Epithelial cell of esophagus (primary cell): ENCODE results near the gene CDH22.

Source experiments
- DNase-seq: peaks from one replicate; pipeline ENCODE4 v3.0.0; 2010; ENCODE audit warnings: low read depth
- H3K4me3 ChIP-seq: 2 replicates; pipeline ENCODE4 v1.5.1; 2011; ENCODE audit warnings: mild to moderate bottlenecking, low read length, control low read depth
- TF ChIP-seq, protein P1 (sequence below): IDR thresholded peaks from 2 replicates; pipeline ENCODE4 v1.5.1; 2011; ENCODE audit warnings: low read depth, mild to moderate bottlenecking, low read length, control low read depth, inconsistent platforms; ENCODE audit not compliant: insufficient read depth; ENCODE audit errors: missing control alignments

Gene CDH22

GRCh38 chr20:46168438-46168837 is 139.9 kb downstream of the CDH22 start:
- H3K4me3 ChIP-seq, result no peak overlapping the region
- TF ChIP-seq, protein P1, sequence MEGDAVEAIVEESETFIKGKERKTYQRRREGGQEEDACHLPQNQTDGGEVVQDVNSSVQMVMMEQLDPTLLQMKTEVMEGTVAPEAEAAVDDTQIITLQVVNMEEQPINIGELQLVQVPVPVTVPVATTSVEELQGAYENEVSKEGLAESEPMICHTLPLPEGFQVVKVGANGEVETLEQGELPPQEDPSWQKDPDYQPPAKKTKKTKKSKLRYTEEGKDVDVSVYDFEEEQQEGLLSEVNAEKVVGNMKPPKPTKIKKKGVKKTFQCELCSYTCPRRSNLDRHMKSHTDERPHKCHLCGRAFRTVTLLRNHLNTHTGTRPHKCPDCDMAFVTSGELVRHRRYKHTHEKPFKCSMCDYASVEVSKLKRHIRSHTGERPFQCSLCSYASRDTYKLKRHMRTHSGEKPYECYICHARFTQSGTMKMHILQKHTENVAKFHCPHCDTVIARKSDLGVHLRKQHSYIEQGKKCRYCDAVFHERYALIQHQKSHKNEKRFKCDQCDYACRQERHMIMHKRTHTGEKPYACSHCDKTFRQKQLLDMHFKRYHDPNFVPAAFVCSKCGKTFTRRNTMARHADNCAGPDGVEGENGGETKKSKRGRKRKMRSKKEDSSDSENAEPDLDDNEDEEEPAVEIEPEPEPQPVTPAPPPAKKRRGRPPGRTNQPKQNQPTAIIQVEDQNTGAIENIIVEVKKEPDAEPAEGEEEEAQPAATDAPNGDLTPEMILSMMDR, result no peak
- DNase-seq, result no peak

GRCh38 chr20:46167080-46167479 is 141.2 kb downstream of the CDH22 start:
- DNase-seq, result no peak
- H3K4me3 ChIP-seq, result no peak overlapping the region
- TF ChIP-seq, protein P1, result no peak

GRCh38 chr20:46164254-46164653 is 144.0 kb downstream of the CDH22 start:
- no peak for DNase-seq
- TF ChIP-seq, protein P1, result no peak
- H3K4me3 ChIP-seq, result no peak overlapping the region

GRCh38 chr20:46161921-46162320 is 146.4 kb downstream of the CDH22 start:
- TF ChIP-seq, protein P1, result no peak
- H3K4me3 ChIP-seq, result no peak overlapping the region
- no peak for DNase-seq

DNA sequence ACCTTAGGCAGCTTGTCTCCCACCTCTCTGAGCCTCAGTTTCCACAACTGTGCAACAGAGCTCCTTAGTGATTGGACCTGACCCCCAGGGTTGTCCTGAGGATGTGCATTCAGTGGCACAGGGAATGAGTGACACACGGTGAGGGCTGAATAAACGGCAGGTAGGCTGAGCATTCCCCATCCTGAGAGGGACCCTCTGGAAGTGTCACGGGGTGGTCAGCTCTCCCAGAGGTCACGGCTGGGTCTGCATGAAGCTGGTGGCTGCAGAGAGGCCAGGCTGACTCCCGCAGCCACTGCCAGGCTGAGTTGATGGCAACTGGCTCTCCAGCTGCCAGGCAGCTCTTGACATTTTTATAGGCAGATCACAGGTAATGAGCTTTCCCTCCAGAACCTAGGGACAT is 147.6 kb downstream of the CDH22 start:
- H3K4me3 ChIP-seq, result no peak overlapping the region
- DNase-seq, result no peak
- TF ChIP-seq, protein P1, result no peak

DNA sequence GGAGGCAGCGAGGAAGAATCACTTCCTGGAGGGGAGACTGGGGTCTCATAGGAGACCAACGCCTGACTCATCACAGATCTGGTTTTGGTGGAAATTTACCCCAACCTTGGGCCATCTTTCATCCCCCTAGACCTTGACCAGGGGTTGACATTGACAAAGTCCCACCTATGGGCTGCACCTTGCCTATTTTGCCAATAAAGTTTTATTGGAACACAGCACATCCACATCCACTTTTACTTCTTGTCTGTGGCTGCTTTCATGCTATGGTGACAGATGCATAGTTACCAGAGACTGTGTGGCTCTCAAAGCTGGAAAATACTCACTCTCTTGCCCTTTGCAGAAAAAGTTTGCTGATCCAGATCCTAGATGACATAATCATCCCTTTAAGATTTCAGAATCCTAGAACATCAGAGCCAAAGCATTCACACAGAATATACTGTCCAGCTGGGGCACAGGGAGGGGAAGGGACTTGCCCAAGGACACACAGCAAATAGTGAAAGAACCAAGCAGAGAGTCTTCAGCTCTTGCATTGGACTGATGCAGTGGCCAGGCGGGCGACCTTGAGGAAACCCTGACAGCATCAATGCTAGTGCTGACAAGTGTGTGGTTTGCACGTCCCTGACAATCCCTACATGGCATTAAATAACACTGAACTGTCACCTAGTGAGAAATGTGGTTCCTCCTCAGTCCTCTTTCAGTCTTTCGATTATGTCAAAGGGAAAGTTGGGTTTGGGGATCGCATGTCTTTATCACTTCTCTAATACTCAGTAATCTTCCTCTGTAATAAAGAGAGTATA is 149.0 kb downstream of the CDH22 start:
- no peak for DNase-seq
- no peak overlapping the region for H3K4me3 ChIP-seq
- TF ChIP-seq, protein P1, result no peak

DNA sequence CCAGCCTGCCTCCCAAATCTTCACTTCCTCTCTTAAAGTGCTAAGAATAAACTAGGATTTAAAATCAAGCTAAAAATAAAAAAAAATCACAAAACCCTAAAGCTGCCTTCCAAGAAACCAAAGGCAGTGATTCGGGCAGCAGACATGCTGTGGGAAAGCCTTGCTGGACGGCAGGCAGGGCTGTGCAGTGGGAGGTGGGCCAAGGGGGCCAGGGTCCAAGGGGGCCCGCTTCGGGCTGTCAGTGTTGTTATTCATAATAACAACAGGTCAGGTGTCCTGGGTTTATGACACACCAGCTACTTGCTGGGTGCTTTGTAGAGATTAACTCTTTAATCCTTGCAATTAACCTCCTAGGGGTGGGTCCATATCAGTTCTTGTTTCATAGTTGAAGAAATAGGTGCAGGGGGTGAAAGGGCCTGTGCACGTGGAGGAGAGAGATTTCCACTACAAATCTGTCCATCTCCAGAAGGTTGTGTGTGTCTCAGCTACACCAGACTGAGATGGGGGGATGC is 149.8 kb downstream of the CDH22 start:
- TF ChIP-seq, protein P1, result no peak
- H3K4me3 ChIP-seq, result no peak overlapping the region
- DNase-seq, result no peak
